GM20000 (cell line): ENCODE results near the gene SHC4.
"Not testable (repeated sequence)": the region's sequence is repeated elsewhere in the genome, so short reads cannot be mapped to it uniquely, and the experiment has no call there.

Experiments
- DNase-seq: peaks from one replicate; pipeline ENCODE4 v3.0.0; 2012; ENCODE audit warnings: low spot score
- CTCF ChIP-seq: IDR thresholded peaks from 2 replicates; pipeline ENCODE4 v1.5.1; 2012; ENCODE audit warnings: mild to moderate bottlenecking, control low read depth; ENCODE audit errors: extremely low read depth, missing control alignments

SHC4 gene

DNA sequence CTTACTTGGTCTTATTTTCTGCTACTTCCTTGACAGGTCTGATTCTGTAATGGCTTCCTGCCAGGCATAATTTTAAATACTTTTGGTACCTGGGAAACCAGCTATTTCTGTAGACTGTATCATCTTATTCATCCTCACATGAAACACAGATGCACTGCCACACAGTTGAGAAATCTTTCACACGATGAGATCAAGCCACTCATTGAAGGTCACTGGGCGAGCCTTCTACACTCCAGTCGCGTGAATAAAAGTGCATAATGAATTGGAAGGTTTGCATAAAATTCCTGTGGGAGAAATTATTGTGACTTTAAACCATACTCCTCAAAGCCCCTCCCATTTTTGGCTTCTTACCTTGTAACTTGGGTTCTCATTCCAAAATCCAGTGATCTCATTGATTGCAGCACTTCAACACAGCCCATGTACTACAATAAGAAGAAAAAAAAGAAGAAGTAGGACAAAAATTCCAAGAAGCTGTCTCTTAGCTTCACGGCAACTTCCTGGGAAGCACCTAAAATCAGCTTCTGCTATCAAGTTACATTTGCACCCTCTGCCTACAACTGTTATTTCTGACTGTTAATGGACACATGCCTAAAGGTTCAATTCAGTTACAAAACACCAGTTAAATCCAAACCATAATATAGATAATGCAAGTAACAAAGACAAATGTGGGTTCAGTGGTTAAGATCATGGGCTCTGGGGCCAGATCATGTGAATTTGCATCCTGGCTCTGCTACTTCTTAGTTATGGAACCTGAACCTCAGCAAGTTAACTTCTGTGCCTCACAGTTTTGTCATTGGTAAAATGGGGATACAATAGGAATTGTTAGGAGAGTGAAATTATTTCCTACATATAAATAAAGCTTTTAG lies 39.0 kb downstream of the SHC4 start:
- DNase-seq: no peak
- TF ChIP-seq CTCF: no peak

DNA sequence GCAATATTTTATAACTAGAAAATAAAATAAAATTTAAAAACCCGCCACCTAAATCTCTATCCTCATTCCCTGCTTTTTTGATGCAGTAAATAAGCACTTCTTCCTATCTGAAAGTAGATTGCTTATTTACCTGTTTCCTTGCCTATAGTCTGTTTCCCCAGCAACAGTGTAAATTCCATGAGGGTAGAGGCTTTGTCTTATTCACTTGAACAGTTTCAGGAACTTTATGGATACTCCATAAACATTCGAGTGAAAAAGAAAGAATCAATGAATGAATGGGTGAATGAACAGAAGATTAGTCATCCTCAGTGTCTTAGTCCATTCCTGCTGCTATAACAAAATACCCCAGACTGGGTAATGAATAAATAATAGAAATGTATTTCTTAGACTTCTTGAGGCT lies 41.7 kb downstream of the SHC4 start:
- DNase-seq: no peak
- no peak for TF ChIP-seq CTCF

DNA sequence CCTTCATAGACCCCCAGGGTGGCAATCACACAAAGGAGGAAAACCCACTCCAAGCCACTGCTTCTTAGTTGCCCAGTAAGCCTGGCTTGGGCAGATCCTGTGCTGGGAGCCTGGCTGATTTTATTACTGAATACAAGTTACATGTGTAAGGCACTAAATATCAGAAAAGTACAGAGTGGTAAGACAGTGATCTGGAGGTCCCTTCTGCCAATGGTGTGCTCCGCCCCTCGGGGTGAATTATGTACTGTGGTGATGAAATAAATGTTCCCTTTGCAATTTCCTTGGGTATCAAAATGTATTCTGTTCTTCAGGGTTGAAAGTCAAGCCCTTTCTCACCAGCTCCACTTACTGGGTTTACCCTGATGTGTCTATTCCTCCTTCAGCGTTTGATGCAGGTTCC lies 47.0 kb downstream of the SHC4 start:
- no peak for DNase-seq
- TF ChIP-seq CTCF: no peak

DNA sequence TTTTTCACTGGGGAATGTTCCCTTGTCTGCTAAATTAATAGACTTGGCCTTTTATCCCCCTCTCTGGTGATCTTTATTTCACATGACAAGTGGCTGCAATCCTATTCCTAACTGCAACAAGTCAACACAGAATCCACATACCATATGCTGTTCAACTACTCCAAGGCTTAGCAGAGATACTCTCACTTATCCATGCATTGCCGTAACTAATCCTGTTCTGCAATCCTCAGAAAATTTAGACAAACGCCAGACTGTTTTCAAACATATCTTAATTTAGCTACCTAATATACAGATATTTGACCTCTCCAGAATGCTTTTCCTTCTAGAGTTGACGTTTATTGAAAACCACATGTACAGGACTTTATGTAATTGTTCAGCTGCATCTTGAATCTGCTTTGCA lies 47.9 kb downstream of the SHC4 start:
- TF ChIP-seq CTCF: no peak
- no peak for DNase-seq

GRCh38 chr15:48914717-48915116 lies 49.0 kb downstream of the SHC4 start:
- DNase-seq: no peak
- no peak for TF ChIP-seq CTCF

DNA sequence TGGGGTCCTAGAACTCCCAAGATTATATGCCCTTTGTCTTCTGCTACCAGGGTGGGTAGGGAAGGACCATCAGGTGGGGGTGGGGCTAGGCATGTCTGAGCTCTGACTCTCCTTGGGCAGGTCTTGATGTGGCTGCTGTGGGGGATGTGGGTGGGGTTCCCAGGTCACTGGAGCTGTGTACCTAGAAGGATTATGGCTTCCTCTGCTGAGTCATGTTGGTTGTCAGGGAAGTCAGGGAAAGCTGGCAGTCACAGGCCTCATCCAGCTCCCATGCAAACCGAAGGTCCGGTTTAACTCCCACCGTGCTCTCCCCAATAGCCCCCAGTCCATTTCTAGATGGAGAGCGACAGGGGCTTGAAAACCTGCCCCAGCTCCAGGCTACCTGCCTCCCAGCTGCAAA lies 50.6 kb downstream of the SHC4 start:
- no peak for TF ChIP-seq CTCF
- DNase-seq: no peak

DNA sequence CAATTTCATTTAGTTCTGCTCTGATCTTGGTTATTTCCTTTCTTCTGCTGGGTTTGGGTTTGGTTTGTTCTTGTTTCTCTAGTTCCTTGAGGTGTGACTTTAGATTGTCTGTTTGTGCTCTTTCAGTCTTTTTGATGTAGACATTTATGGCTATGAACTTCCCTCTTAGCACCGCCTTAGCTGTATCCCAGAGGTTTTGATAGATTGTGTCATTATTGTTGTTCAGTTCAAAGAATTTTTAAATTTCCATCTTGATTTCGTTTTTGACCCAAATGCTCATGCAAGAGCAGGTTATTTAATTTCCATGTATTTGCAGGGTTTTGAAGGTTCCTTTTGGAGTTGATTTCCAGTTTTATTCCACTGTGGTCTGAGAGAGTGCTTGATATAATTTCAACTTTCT lies 53.2 kb downstream of the SHC4 start:
- DNase-seq: not testable (repeated sequence)

DNA sequence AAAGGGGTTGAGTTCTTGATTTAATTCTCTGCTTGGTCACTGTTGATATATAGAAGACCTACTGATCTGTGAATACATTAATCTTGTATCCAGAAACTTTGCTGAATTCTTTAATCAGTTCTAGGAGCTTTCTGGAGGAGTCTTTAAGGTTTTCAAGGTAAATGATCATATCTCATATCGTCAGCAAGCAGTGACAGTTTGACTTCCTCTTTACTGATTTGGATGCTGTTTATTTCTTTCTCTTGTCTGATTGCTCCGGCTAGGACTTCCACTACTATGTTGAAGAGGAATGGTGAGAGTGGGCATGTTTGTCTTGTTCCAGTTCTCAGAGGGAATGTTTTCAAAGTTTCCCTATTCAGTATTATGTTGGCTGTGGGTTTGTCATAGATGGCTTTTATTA lies 54.4 kb downstream of the SHC4 start:
- DNase-seq: not testable (repeated sequence)
